MM.1S (cell line): ENCODE results near the gene MAGI2.

ENCODE experiments used
- DNase-seq: peaks from one replicate; pipeline ENCODE4 v3.0.0-alpha.2; 2015
- H2AFZ ChIP-seq: fragments of 300-600 bp; sonication (generic); 2 replicates; pipeline ENCODE4 v1.6.0; 2016; ENCODE audit warnings: antibody characterized with exemption, low read length
- H3F3A ChIP-seq: fragments of 300-600 bp; sonication (generic); 2 replicates; pipeline ENCODE4 v1.6.1; 2016; ENCODE audit warnings: mild to moderate bottlenecking, antibody characterized with exemption, low read length, moderate library complexity, mixed read lengths; ENCODE audit not compliant: insufficient read depth
- H3K27ac ChIP-seq: fragments of 300-600 bp; sonication (generic); 2 replicates; pipeline ENCODE4 v1.5.1; 2016; ENCODE audit warnings: mild to moderate bottlenecking, low read length
- H3K27me3 ChIP-seq: fragments of 300-600 bp; sonication (generic); replicated peaks from 2 replicates; pipeline ENCODE4 v1.6.0; 2016; ENCODE audit warnings: low read length; ENCODE audit not compliant: insufficient read depth
- H3K36me3 ChIP-seq: fragments of 300-600 bp; sonication (generic); replicated peaks from 2 replicates; pipeline ENCODE4 v1.6.1; 2016; ENCODE audit warnings: mild to moderate bottlenecking, low read length, mixed read lengths; ENCODE audit not compliant: insufficient read depth
- H3K4me1 ChIP-seq: fragments of 300-600 bp; sonication (generic); 2 replicates; pipeline ENCODE4 v1.6.1; 2016; ENCODE audit warnings: low read length, mixed read lengths
- H3K4me2 ChIP-seq: fragments of 300-600 bp; sonication (generic); 2 replicates; pipeline ENCODE4 v1.6.0; 2016; ENCODE audit warnings: low read depth, low read length
- H3K4me3 ChIP-seq: fragments of 300-600 bp; sonication (generic); 2 replicates; pipeline ENCODE4 v1.5.1; 2016; ENCODE audit warnings: low read length, mixed read lengths
- H3K79me2 ChIP-seq: fragments of 300-600 bp; sonication (generic); 2 replicates; pipeline ENCODE4 v1.6.1; 2016; ENCODE audit warnings: mixed run types, low read length, mixed read lengths
- H3K9ac ChIP-seq: fragments of 300-600 bp; sonication (generic); 2 replicates; pipeline ENCODE4 v1.6.1; 2016; ENCODE audit warnings: low read length, mixed read lengths
- H3K9me2 ChIP-seq: fragments of 300-600 bp; sonication (generic); replicated peaks from 2 replicates; pipeline ENCODE4 v1.6.1; 2016; ENCODE audit warnings: mild to moderate bottlenecking, low read length, mixed read lengths; ENCODE audit not compliant: insufficient read depth
- H3K9me3 ChIP-seq: fragments of 300-600 bp; sonication (generic); replicated peaks from 2 replicates; pipeline ENCODE4 v1.6.1; 2016; ENCODE audit warnings: mild to moderate bottlenecking, low read length, mixed read lengths; ENCODE audit not compliant: insufficient read depth
- H4K20me1 ChIP-seq: fragments of 300-600 bp; sonication (generic); 2 replicates; pipeline ENCODE4 v1.6.1; 2016; ENCODE audit warnings: mild to moderate bottlenecking, low read length, moderate library complexity, mixed read lengths; ENCODE audit not compliant: insufficient read depth
- CTCF ChIP-seq: fragments of 300-600 bp; sonication (generic); IDR thresholded peaks from 2 replicates; pipeline ENCODE4 v1.5.1; 2016; ENCODE audit warnings: antibody characterized with exemption, low read length, mixed read lengths
- EZH2 ChIP-seq: fragments of 300-600 bp; sonication (generic); optimal IDR thresholded peaks from 2 replicates; pipeline ENCODE3; 2017; ENCODE audit warnings: low read depth, mild to moderate bottlenecking, antibody characterized with exemption, low read length, mixed read lengths
- EZH2phosphoT487 ChIP-seq: fragments of 300-600 bp; sonication (generic); IDR thresholded peaks from 2 replicates; pipeline ENCODE4 v1.6.1; 2018; ENCODE audit warnings: antibody characterized with exemption, low read length

The MAGI2 gene

DNA sequence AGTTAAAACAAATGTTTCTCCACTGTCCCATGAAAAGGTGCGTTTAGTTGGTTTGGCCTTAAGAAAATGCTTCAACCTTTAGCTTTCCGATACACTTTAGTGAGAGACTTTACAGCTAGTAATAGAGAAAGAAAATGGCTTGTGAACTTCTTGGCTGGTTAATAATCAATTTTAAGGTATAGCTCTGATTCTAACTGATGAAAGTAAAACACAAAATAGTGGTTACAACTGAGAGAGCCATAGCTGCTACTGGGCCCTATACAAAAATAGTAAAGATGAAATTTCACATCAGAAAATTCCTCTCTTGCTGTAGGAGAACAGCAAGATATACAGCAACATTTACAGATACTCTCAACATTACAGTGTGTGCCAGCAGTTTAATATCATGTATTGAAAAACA lies 1283.5 kb downstream of the MAGI2 start:
- no peaks in the 10 kb centered on the region; the same call in 1 of the 2 replicates for H3K36me3 ChIP-seq
- no peaks in the 10 kb centered on the region for H3K4me1 ChIP-seq
- H3K4me2 ChIP-seq = no peak overlapping the region
- H3K9me3 ChIP-seq = no peaks in the 10 kb centered on the region
- H3K27ac ChIP-seq = no peak overlapping the region
- H3K27me3 ChIP-seq = no peaks in the 10 kb centered on the region
- no peaks in the 10 kb centered on the region for H3K79me2 ChIP-seq
- H3K9ac ChIP-seq = no peak overlapping the region
- H2AFZ ChIP-seq = no peak overlapping the region
- no peaks in the 10 kb centered on the region for H4K20me1 ChIP-seq
- H3F3A ChIP-seq = no peaks in the 10 kb centered on the region
- no peak for DNase-seq
- no peak for TF ChIP-seq EZH2
- TF ChIP-seq EZH2phosphoT487 = no peak
- no peak for TF ChIP-seq CTCF
- no peaks in the 10 kb centered on the region for H3K9me2 ChIP-seq
- no peak overlapping the region for H3K4me3 ChIP-seq

DNA sequence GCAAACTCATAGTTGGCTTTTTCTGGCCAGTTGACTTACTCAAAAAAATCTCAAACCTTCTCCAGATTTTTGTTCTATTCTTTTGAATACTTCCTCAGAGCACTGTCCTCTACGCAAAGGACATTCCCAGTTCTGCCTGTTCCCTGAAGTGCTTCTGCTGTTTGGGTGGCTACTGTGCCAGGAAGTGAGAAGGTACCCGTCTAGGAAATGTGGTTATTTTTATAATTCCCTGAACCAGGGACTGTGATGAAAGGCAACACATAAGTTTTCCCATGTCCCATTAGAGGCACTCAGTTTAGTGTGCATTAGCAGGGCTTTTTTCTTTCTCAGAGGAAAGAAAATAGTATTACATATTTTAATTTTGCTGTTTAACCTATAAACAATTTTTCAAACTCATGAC lies 1284.6 kb downstream of the MAGI2 start:
- Histone ChIP-seq H3F3A (no peaks in the 10 kb centered on the region), H4K20me1 (no peaks in the 10 kb centered on the region), H3K36me3 (no peaks in the 10 kb centered on the region; the same call in 1 of the 2 replicates), H3K79me2 (no peaks in the 10 kb centered on the region), H3K4me1 (no peaks in the 10 kb centered on the region), H3K9ac (no peak overlapping the region), H3K4me2 (no peak overlapping the region), H3K4me3 (no peak overlapping the region), H3K27me3 (no peaks in the 10 kb centered on the region), H3K9me2 (no peaks in the 10 kb centered on the region), H3K9me3 (no peaks in the 10 kb centered on the region), H2AFZ (no peak overlapping the region), H3K27ac (no peak overlapping the region)
- no peak for TF ChIP-seq EZH2phosphoT487
- no peak for TF ChIP-seq CTCF
- no peak for TF ChIP-seq EZH2
- no peak for DNase-seq

GRCh38 chr7:78167860-78168259 lies 1285.6 kb downstream of the MAGI2 start:
- H3K9ac ChIP-seq = no peak overlapping the region
- no peaks in the 10 kb centered on the region for H3K9me3 ChIP-seq
- H3K27me3 ChIP-seq = no peaks in the 10 kb centered on the region
- H3F3A ChIP-seq = no peaks in the 10 kb centered on the region
- no peaks in the 10 kb centered on the region for H3K4me1 ChIP-seq
- H4K20me1 ChIP-seq = no peaks in the 10 kb centered on the region
- no peak overlapping the region for H3K4me2 ChIP-seq
- H3K36me3 ChIP-seq = no peaks in the 10 kb centered on the region; the same call in 1 of the 2 replicates
- no peak overlapping the region for H3K4me3 ChIP-seq
- H3K9me2 ChIP-seq = no peaks in the 10 kb centered on the region
- no peaks in the 10 kb centered on the region for H3K79me2 ChIP-seq
- no peak overlapping the region for H2AFZ ChIP-seq
- no peak for DNase-seq
- no peak overlapping the region for H3K27ac ChIP-seq
- TF ChIP-seq EZH2 (no peak), EZH2phosphoT487 (no peak), CTCF (no peak)

DNA sequence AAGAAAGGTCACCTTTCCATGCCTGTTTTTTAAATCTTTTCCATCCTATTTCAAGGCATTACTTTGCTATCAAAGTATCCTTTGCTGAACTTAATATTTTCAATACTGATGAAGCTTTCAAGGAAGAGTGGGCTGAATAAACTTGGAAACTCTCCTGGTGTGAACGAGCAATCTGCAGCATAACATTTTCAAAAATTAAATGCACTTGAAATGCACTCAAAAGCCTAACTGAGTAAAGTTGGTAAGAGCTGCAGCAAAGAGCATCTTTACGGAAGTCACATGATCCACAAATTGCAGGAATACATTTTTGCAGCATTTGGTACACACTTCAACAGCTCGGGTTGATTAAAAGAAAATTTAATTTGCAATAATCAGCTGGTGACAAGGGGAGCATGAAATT lies 1287.6 kb downstream of the MAGI2 start:
- DNase-seq = no peak
- no peak overlapping the region for H3K4me2 ChIP-seq
- TF ChIP-seq EZH2 (no peak), EZH2phosphoT487 (no peak)

More for the DNA sequence above, 1287.6 kb downstream of the MAGI2 start:
- no peaks in the 10 kb centered on the region; the same call in 1 of the 2 replicates for H3K36me3 ChIP-seq
- no peaks in the 10 kb centered on the region for H4K20me1 ChIP-seq
- H3K9me3 ChIP-seq = no peaks in the 10 kb centered on the region
- no peaks in the 10 kb centered on the region for H3K79me2 ChIP-seq
- H3K4me1 ChIP-seq = no peaks in the 10 kb centered on the region
- no peak overlapping the region for H2AFZ ChIP-seq
- H3K27me3 ChIP-seq = no peaks in the 10 kb centered on the region
- H3F3A ChIP-seq = no peaks in the 10 kb centered on the region
- H3K27ac ChIP-seq = no peak overlapping the region
- H3K4me3 ChIP-seq = no peak overlapping the region
- H3K9ac ChIP-seq = no peak overlapping the region
- no peaks in the 10 kb centered on the region for H3K9me2 ChIP-seq
